ENCODE data around the gene RANGAP1.
A peak's percentile ranks its signal among the peaks of the same experiment; 100 is the strongest.

Gene RANGAP1

DNA sequence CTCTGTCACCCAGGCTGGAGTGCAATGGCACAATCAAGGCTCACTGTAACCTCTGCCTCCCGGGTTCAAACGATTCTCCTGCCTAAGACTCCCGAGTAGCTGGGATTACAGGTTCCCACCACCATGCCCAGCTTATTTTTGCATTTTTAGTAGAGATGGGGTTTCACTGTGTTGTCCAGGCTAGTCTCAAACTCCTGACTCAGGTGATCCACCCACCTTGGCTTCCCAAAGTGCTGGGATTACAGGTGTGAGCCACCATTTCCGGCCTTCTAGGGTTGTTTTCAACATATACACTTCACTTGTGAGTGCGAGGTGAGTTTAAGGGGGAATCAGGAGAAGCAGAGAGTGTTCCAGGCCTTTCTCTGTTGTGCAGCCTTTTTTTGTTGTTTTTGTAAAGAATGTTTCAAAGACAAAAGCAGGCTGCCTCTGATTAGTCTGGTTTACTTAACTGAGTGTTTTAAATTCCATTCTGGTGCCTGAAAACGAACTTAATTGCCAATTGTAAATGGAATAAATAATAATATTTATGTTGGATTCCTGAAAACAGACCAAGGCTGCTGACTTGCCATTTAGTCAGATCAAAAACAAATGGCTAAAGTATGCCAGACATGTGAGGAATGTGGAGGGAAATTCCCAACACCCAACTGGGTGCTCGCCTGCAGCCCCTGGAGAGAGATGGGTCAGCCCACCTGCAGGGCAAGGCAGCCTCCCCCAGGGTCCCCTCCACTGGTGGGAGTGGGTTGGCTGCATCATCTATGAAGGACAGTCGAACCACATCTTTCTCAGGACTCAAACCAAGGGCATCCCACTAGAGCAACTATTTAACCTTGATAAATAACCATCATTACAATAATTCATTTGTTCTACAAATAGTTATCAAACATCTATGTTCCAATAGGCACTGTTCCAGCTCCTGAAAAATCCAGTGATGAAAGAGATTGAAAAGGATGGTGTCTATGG is 4.6 kb upstream of the RANGAP1 start:
- no peaks in the 10 kb centered on the region for H3F3A ChIP-seq (ENCODE audit: low read depth)
- H3K36me3 ChIP-seq (ENCODE audit: insufficient read depth, low read length): no peaks in the 10 kb centered on the region
- no peaks in the 10 kb centered on the region for H3K27me3 ChIP-seq (ENCODE audit: insufficient read depth, low read length, poor library complexity, severe bottlenecking)
- H2AFZ ChIP-seq (ENCODE audit: low read length): no peak overlapping the region
- TF ChIP-seq, protein P1, sequence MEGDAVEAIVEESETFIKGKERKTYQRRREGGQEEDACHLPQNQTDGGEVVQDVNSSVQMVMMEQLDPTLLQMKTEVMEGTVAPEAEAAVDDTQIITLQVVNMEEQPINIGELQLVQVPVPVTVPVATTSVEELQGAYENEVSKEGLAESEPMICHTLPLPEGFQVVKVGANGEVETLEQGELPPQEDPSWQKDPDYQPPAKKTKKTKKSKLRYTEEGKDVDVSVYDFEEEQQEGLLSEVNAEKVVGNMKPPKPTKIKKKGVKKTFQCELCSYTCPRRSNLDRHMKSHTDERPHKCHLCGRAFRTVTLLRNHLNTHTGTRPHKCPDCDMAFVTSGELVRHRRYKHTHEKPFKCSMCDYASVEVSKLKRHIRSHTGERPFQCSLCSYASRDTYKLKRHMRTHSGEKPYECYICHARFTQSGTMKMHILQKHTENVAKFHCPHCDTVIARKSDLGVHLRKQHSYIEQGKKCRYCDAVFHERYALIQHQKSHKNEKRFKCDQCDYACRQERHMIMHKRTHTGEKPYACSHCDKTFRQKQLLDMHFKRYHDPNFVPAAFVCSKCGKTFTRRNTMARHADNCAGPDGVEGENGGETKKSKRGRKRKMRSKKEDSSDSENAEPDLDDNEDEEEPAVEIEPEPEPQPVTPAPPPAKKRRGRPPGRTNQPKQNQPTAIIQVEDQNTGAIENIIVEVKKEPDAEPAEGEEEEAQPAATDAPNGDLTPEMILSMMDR (conservative IDR thresholded peaks at IDR 0.05; ENCODE audit: low read length): no peak
- TF ChIP-seq EZH2phosphoT487 (IDR thresholded peaks at IDR 0.05; ENCODE audit: borderline replicate concordance): no peak
- no peaks in the 10 kb centered on the region for H4K20me1 ChIP-seq (ENCODE audit: insufficient read depth, low read length, poor library complexity, severe bottlenecking)
- H3K4me3 ChIP-seq (ENCODE audit: low read length, poor library complexity, severe bottlenecking): no peak overlapping the region
- H3K4me2 ChIP-seq (ENCODE audit: low read depth, low read length, poor library complexity, severe bottlenecking): no peak overlapping the region
- H3K9me3 ChIP-seq (ENCODE audit: insufficient read depth, low read depth, low read length): no peaks in the 10 kb centered on the region
- peaks cover 3% of the 10 kb centered on the region for H3K79me2 ChIP-seq (ENCODE audit: insufficient read depth, low read length)
- no peak overlapping the region for H3K9ac ChIP-seq (ENCODE audit: low read depth, low read length, poor library complexity, severe bottlenecking)
- no peaks in the 10 kb centered on the region for H3K9me2 ChIP-seq (replicated peaks; ENCODE audit: low read depth, low read length)
- H3K4me1 ChIP-seq (ENCODE audit: insufficient read depth, low read length, poor library complexity, severe bottlenecking): peaks cover 9% of the 10 kb centered on the region

DNA sequence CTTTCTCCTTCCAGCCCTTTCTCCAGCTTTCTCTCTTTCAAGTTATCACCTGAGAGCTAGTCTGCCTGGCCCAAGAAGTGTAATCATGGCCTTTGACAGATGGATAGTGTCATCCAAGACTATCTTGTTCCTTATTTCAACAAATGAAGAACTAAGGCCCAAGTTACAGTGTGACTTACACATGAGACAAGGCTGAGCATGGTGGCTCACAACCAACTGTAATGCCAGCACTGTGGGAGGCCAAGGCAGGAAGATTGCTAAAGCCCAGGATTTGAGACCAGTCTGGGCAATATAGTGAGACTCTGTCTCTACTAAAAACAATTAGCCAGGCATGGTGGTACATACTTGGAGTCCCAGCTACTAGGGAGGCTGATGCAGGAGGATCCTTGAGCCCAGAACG is 3.7 kb upstream of the RANGAP1 start:
- H4K20me1 ChIP-seq (ENCODE audit: insufficient read depth, low read length, poor library complexity, severe bottlenecking): peaks cover 8% of the 10 kb centered on the region
- no peak overlapping the region for H3K4me2 ChIP-seq (ENCODE audit: low read depth, low read length, poor library complexity, severe bottlenecking)
- no peak overlapping the region for H3K4me3 ChIP-seq (ENCODE audit: low read length, poor library complexity, severe bottlenecking)
- no peaks in the 10 kb centered on the region for H3K9me2 ChIP-seq (replicated peaks; ENCODE audit: low read depth, low read length)
- peaks cover 13% of the 10 kb centered on the region for H3K4me1 ChIP-seq (ENCODE audit: insufficient read depth, low read length, poor library complexity, severe bottlenecking)
- no peaks in the 10 kb centered on the region for H3K27me3 ChIP-seq (ENCODE audit: insufficient read depth, low read length, poor library complexity, severe bottlenecking)
- H3K79me2 ChIP-seq (ENCODE audit: insufficient read depth, low read length): peaks cover 12% of the 10 kb centered on the region
- no peaks in the 10 kb centered on the region for H3K36me3 ChIP-seq (ENCODE audit: insufficient read depth, low read length)
- H3K9me3 ChIP-seq (ENCODE audit: insufficient read depth, low read depth, low read length): no peaks in the 10 kb centered on the region
- H3K9ac ChIP-seq (ENCODE audit: low read depth, low read length, poor library complexity, severe bottlenecking): no peak overlapping the region
- no peaks in the 10 kb centered on the region for H3F3A ChIP-seq (ENCODE audit: low read depth)
- TF ChIP-seq, protein P1 (conservative IDR thresholded peaks at IDR 0.05; ENCODE audit: low read length): no peak
- no peak for TF ChIP-seq EZH2phosphoT487 (IDR thresholded peaks at IDR 0.05; ENCODE audit: borderline replicate concordance)
- H2AFZ ChIP-seq (ENCODE audit: low read length): no peak overlapping the region

DNA sequence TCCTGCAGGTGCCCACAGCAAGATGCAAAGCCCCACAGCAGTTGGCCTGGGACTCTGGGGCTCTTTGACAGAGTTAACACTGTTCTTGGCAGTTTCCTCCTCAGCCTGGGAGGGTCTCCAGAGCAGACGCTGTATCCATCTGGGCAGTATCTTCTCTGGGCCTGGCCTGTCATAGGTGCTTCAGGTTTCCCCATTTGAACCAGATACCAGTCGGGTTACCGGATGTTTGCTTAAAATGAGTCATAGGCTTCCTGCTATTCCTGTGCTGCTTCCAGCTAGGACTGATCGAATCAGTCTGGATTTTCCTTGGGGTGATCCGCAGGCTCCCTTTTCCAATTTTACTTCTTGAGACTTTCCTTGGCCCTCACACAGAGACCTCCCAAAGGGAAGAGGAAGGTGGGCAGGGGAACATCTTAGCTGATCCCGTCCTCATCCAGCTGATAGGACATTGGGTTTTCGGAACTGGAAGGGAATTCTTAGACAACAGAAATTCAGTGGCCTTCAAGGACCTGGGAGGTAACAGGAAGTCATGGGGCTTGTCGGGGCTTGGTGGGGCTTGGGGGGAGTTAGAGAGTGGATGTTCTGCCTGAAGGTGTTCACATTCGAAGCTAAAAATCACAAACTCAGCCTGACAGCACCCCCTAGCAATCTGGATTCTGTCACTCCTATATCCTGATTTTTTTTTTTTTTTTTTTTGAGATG is 2.4 kb upstream of the RANGAP1 start:
- H3F3A ChIP-seq (ENCODE audit: low read depth): no peaks in the 10 kb centered on the region
- TF ChIP-seq, protein P1 (conservative IDR thresholded peaks at IDR 0.05; ENCODE audit: low read length): no peak
- TF ChIP-seq EZH2phosphoT487 (IDR thresholded peaks at IDR 0.05; ENCODE audit: borderline replicate concordance): no peak
- H3K4me2 ChIP-seq (ENCODE audit: low read depth, low read length, poor library complexity, severe bottlenecking): no peak overlapping the region
- H3K4me3 ChIP-seq (ENCODE audit: low read length, poor library complexity, severe bottlenecking): no peak overlapping the region
- H3K9ac ChIP-seq (ENCODE audit: low read depth, low read length, poor library complexity, severe bottlenecking): peak overlapping the region; percentile 25
- no peak overlapping the region; the same call in 1 of the 2 replicates for H2AFZ ChIP-seq (ENCODE audit: low read length)
- H3K36me3 ChIP-seq (ENCODE audit: insufficient read depth, low read length): no peaks in the 10 kb centered on the region
- no peaks in the 10 kb centered on the region for H3K9me2 ChIP-seq (replicated peaks; ENCODE audit: low read depth, low read length)
- peaks cover 23% of the 10 kb centered on the region for H3K4me1 ChIP-seq (ENCODE audit: insufficient read depth, low read length, poor library complexity, severe bottlenecking)
- H3K27me3 ChIP-seq (ENCODE audit: insufficient read depth, low read length, poor library complexity, severe bottlenecking): no peaks in the 10 kb centered on the region
- peaks cover 12% of the 10 kb centered on the region for H4K20me1 ChIP-seq (ENCODE audit: insufficient read depth, low read length, poor library complexity, severe bottlenecking)
- H3K79me2 ChIP-seq (ENCODE audit: insufficient read depth, low read length): peaks cover 23% of the 10 kb centered on the region
- no peaks in the 10 kb centered on the region for H3K9me3 ChIP-seq (ENCODE audit: insufficient read depth, low read depth, low read length)
